Hindlimb muscle (tissue), 1 donor: Measurements from ENCODE around the gene ANXA2. TPM values are rescaled to one million over a fixed set of nuclear protein-coding genes. Genes with fewer than 3 reads are reported as not detected.
"Not testable (repeated sequence)": the region's sequence is repeated elsewhere in the genome, so short reads cannot be mapped to it uniquely, and the experiment has no call there.

Experiments used
- DNase-seq: peaks from one replicate; pipeline ENCODE4 v3.0.0-alpha.2; 2013
- polyA plus RNA-seq: library from polyadenylated mRNA; unstranded; fragments of 120-200 nt; gene quantifications from one replicate; pipeline ENCODE4 v1.2.1, GENCODE V29; 2013; ENCODE audit not compliant: insufficient read length

The ANXA2 gene
- polyA plus RNA-seq, 1 donor = 359 TPM

DNA sequence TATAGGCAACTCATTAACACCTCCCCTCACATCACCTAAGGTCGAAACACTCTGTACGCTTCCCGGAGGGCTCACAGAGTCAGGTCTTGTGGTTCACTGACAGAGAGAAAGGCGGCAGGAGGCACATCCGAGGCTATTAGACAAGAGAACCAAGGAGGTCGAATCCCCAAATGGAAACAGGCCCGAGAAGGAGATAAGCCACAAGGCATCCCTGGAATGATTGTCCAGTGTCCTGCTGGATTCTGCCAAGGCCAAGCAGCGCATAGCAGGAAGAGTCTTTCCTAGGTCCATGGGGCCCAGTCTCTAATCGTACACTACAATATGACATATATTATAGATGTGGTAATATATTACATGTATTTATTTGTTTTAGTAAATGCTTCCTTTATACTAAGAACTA, 58.5 kb downstream of the ANXA2 start:
- no peak for DNase-seq

DNA sequence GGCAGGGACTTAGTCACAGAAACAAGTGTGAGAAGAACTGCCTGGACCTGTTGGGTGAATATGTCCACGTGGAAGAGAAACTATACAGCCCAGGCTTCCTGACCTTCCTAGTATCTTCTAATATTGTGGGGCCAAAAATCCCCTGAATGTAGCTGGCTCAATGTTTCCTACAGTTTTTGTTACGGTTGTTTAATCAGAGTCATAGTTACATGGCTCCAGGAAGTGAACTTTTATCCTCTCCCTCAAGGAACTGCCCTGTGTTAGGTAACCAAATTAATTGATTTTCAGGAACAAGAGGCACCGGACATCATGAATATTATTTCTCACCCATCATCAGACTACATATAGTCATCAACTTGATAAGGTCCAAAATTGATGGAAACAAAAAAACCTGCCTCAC, 59.0 kb downstream of the ANXA2 start:
- DNase-seq = no peak

DNA sequence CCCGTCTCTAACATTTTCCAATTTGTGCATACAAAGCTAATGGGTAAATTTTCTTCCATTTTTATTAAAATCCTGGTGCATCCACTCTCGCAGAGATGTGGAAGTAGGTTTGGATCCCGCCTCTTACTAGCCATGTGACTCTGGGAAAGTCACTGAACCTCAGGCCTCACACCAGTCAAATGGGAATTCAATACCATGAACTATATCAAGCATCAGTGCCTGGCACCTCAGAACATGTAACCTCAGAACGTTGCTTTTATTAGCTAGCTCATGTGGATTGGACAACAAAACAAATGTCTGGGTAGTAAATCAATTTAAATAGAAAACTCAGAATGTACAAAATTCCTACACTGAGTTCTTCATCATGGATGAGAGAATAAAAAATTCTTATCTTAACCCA, 60.7 kb downstream of the ANXA2 start:
- no peak for DNase-seq

DNA sequence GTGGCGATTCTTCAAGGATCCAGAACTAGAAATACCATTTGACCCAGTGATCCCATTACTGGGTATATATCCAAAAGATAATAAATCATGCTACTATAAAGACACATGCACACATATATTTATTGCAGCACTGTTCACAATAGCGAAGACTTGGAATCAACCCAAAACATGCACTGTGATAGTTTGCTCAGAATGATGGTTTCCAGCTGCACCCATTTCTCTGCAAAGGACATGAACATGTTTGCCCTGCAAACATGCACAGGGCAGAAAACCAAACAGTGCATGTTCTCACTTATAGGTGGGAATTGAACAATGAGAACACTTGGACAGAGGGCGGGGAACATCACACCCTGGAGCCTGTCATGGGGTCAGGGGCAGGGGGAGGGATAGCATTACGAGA, 62.5 kb downstream of the ANXA2 start:
- not testable (repeated sequence) for DNase-seq

DNA sequence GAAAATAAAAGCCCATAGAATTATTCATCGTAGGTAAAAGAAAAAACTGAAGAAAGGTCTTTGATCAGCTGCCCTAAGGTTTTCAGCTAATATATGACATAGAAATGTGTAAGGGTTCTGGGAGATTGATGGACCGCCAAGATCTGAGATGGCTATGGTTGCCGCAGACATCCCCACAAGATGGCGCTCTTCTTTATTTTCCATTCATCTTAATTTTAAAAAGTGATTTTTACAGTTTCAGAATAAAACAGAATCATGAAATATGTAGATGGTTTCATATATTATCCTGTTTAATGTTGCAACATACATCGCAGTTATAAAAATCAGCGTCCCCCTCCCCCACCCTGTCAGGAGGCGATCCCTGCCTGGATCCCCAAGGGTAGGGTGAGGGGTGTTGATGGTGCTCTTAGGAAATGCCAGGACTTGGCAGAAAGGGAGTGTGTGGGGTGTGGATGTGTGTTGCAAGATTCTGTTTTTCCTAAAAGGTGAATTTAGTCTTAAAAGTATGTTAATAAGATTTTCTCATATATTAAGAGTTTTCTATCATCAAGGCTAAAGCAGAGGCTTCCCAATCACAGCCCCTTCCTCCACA, 68.8 kb downstream of the ANXA2 start:
- DNase-seq = no peak

DNA sequence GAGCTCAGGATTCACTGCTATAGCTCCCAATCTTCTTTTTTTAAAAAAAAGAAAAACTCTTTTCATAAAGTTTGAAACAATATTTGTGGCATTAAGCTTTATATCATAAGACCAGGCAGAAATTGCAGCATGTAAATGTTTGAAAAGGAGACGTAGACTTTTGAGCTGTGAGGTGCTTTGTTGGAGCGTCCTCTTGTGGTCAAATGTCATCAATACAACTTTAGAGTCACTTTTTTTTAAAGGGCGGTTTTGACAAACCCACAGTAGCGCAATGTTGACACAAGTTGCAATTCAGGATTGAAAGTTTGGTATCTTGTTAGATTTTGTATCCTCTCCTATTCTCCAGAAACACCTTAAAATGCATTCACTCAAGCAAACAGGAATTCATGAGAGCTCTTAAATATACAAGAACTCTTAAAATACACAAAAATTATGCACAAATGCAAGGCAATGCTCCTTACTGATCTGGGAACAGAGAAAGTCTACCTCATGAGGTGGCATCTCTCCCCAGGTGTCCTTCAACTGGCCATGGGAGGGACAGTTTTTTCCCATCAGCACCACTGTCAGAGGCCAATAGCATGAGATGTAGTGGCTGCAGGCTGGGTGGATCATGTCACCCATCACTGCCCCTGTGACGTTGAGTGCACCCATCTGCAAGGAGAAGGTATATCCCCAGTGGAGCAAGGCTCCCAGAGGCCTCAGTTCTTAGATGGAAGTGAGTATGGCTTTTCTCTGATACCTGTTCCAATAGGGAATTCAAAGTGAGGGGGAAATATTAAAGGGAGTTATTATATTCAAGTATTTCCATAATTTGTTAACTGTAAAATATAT, 70.7 kb downstream of the ANXA2 start:
- DNase-seq = peak; percentile 61

DNA sequence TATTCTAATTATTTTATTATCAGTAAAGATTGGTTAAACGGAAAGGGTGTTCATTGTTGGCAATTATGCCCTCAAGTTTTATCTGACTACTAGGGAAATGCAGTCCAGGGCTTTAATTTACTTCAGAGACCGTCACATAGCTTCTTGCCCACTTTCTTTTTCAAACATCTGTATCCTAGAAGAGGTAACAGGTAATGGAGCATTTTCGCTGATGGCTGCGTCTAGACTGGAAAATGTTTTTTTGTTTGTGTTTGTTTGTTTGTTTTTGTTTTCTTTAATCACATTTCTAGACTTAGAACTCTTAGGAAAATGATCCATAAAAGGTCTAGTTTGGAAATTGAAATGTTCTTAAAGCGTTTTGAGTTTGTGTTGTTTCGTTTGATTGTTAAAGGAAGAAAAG, 71.4 kb downstream of the ANXA2 start:
- no peak for DNase-seq

DNA sequence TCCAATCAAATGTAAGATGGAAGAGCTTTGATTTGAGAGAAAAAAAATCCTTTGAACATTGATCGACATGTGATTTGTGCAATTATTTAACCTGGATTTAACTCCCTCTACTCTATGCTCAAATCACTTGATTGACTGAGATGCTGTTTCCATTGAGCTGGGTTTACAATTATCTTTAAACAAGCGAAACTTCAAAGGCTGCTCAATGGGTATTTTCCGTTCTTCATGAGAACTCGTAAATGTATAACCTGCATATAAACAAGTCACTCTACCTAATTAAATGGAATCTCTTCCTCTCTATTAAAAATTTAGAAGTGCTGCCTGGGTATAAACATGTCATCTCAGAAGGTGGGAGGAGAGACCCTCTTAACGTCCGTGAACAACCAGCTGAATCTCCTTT, 71.9 kb downstream of the ANXA2 start:
- DNase-seq = no peak

DNA sequence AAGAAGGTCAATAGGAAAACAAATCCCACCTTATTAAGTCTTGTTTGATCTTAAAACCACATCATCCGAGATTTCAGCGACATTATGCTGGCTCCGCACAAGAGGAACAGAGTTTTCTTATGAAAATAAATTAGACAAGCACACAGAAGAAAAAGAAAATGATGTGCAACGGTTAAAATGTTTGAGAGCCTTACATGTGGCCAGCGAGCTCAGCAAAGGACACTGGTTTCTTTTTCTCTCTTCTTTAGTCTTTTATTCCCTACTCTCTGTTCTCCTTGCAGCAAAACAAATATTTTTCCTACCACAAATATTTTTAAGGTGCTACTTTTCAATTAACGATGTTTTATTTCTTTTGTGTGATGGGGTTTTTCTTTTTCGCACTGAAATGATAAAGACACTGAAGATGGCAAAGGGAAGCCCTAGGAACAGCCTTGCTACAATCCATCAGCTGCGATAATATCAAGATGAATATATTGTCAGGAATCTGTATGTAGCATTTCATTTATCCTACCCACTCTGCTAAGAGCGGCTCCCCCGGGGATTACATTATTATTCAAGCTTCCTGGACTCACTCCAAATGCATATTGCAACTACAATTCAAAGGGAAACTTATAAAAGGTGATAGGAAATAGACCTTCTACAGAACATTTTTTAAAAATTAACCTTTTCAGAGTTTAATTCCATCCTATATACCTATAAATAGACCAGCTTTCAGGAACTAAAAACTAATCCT, 72.9 kb downstream of the ANXA2 start:
- no peak for DNase-seq

DNA sequence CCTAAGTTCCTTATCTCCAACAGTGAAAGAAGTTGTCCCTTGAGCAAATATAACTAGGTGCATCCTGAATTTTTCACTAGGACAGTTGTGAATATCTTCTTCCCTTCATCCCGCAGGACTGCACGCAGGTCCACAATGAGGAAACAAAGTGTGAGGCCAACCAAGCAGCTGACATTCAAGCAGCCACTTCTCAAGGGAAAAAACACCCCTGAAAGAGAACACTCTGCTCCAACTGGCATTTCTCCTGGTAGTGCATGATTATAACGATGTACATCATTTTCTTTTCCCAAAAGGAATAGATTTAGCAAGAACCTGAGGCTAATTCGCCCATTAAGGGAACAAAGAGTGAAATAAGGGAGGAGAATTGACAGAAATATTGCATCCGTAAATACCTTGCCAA, 74.5 kb downstream of the ANXA2 start:
- no peak for DNase-seq

DNA sequence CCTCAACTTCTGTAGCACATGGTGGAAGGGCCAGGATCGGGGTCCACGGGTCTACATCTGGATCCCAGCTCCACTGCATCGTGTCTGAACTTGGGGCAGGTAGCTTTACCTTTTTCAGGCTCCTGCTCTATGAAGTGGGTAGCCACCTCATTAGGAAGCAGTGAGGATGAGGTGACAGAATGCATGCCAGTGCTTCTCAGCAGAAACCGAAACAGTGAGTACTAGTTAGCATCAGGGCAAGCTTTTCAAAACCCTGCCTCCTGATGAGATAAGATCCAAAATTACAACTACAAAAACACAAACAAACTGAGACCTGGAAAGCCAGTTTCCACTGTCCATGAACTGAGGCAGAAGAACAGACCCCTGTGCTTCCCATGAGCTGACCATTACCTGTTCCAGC, 77.4 kb downstream of the ANXA2 start:
- no peak for DNase-seq

DNA sequence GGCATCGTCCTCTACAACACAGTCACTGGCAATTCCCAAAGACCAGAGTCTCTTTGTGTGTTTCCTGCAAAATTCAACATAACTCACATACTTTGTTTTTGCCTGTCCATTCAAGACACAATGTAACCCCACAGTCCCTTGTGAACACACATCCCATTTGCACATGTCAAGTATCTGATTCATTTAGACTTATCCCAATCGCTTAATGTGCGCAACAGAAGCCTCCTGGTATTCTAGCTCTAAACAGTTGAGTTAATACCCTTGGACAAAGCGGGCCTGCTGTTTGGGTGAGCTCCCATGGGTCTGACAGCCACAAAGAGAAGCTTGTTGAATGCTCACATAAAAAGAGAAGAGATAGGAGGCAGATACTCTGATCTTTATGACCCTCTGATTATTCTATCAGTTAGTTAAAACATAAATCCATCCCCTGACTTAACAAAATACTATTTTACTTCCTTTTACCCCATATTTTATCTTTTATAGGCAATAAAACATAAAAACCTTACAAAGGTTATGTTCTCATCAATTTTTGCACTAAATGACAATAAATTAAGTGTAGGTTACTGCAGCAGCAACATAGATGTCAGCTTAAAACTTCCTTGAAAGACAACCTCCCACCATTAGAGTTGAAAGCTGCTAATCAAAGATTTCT, 79.4 kb downstream of the ANXA2 start:
- DNase-seq = no peak

DNA sequence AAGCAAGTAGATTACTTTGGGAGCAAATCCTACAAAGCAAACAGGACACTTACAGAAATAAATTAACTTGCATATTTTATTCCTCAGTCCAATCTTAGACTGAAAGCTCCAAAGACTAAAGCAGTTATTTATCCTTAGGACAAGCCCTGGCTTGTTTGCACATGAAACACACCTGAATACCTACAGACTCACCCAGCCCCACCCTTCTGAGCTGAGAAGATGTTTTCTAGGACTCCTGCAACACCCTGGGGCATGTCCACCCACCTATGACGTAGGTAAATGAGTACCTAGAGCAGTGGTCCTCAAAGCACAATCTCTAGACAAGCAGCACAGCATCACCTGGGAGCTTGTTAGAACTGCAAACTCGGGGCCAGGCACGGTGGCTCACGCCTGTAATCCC, 80.8 kb downstream of the ANXA2 start:
- no peak for DNase-seq

DNA sequence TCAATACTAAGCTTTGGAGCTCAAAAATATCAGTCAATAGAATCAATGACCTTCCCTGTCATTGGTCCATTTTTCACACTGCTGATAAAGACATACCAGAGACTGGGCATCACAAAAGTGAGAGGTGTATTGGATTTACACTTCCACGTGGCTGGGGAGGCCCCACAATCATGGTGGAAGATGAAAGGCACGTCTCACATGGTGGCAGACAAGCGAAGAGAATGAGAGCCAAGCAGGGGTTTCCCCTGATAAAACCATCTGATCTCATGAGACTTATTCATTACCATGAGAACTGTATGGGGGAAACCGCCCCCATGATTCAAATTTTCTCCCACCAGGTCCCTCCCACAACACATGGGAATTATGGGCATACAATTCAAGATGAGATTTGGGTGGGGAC, 81.9 kb downstream of the ANXA2 start:
- no peak for DNase-seq

DNA sequence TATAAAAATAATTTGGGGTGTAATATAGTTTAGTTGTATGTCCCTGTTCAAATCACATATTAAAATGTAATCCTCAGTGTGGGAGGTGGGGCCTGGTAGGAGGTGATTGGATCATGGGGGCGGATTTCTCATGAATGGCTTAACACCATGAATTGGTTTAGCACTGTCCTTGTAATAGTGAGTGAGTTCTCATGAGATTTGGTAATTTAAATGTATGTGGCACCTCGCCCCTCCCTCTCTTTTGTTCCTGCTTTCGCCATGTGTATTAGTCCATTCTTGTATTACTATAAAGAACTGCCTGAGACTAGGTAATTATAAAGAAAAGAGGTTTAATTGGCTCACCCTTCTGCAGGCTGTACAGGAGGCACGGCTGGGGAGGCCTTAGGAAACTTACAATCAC, 83.9 kb downstream of the ANXA2 start:
- no peak for DNase-seq

DNA sequence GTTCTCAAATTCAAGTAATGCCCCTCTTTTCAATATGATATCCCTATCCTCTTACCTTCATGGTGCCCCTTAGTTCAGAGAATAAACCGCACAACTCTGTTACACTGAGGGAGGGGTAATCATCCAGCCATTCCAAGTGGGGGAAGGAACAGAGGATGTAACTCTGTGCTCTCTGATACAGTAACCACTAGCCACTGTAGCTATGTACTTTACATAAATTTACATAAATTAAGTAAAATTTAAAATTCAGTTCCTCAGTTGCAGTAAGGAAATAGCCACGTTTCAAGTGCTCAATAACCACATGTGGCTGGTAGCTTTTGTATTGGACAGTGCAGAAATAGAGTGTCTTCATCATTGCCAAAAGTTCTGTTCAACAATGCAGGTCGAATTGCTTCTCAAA, 90.8 kb downstream of the ANXA2 start:
- DNase-seq = no peak

DNA sequence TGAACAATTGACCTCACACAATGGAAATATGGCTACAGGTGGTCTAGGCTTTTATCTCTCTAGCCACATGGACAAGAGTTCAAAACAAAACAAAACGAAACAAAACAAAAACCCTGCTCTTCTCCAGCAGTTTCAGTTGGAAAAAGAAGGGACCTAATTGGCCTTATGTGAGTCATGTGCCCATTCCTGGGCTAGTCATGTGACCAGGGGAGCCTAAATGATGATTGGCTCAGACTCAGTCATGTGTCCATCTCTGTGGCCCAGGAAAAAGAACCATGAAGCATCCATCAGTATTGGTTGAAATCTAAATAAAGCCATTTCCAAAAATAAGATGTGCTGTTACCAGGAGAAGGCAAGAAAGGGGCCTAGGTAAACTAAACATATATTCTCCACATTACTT, 96.8 kb downstream of the ANXA2 start:
- DNase-seq = no peak

DNA sequence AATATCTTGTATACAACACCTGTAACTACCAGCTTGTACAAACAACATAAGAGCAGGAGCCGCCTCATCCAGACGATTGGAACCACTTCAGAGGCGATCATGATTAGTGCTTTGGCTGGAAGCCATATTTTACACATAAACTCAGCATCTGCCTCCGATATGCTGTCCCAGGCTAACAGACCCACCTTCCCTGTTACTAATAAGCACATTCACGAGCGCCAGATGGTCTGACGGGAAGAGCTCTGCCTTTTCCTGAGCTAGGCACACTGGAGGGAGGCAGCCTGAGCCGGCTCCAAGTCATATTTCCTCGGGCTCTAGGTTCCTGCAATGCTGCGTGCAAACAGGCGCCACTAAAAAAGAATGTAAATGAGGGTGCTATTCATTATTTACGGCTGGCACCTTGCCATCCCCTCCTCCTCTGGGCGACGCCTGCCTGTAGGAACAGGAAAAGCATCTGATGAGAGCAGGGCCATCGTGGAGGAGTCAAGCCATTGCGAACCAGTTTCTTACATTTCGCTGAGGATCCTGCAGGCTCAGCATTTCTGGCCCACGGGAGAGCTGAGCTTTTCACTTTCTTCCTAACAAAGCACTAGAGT, 98.2 kb downstream of the ANXA2 start:
- DNase-seq = peak; percentile 6
